NCI-H748 (cell line): ENCODE data around the gene UBASH3B.

Source experiments
- DNase-seq: peaks from one replicate; lab custom pipeline; 2025; ENCODE audit not compliant: unreplicated experiment; lab: John Stamatoyannopoulos, UW

UBASH3B gene

DNA sequence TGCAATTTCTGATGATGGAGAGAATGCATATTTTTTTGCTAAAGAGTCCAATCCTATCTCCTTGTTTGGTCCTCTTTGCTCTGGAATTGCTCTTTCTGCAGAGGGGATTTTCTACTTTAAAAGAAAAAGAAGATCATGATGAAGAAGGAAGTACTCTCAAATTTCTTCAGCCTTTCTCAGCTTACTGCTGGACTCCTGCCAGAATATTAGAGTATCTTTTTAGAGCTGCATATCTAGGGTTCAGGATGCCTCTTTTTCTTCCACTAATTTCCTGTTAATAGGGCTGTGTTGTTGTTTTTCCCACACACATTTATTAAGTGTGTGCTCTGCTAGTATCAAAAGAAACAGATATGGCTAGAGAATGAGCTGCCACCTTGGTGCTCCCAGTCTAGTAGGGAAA lies 18.2 kb downstream of the UBASH3B start:
- no peak for DNase-seq

DNA sequence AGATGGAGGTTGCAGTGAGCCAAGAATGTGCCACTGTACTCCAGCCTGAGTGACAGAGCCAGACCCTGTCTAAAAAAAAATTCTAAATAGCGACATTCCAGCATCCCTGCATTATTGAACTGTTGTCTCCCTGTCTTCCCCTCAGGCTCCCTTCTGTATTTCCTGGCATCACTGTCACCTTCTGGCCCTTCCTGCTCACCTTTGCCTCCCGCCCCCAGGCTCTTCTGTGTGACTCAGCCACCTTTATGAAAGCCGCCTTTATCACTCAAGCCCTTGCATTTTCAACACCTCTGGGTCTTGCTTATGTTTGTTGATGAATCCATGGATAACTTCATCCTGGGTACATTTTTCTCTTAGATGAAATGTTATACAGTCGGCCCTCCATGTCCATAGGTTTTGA lies 21.1 kb downstream of the UBASH3B start:
- DNase-seq, result no peak

DNA sequence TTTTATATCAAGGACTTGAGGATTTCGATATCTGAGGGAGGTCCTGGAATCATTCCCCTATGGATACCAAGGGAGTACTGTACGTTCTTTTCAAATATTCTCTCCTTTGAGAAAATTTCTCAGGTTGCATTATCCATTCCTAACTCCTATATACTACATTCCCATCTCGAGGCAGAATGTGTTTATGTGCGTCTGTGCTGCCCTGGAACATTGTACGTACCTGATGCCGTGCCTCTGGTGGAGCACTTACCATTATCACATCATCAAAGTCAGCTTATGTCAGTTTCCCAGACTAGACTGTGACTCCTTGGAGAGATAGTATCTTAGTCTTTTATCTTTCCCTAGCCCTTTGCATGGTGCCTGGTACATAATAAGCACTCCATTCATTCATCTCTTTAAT lies 21.7 kb downstream of the UBASH3B start:
- DNase-seq, result no peak

DNA sequence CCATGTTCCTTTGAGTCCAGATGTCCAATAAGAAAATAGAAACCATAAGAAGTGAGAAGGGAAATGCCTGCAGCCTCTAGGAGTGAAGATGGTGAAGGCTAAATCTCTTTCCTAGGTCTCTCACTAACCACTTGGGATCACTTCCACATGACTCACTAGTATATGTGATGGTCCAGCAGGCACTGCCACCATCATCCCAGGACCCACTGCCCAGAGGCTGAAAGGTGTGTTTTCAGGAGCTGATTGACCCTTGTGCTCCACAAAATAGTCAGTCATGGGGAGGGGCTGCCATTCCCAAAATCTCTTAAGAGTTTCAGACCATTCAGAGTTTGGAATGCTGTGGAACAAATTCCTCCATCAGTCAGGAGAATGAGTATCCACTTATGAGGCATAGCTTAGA lies 22.9 kb downstream of the UBASH3B start:
- DNase-seq, result no peak

DNA sequence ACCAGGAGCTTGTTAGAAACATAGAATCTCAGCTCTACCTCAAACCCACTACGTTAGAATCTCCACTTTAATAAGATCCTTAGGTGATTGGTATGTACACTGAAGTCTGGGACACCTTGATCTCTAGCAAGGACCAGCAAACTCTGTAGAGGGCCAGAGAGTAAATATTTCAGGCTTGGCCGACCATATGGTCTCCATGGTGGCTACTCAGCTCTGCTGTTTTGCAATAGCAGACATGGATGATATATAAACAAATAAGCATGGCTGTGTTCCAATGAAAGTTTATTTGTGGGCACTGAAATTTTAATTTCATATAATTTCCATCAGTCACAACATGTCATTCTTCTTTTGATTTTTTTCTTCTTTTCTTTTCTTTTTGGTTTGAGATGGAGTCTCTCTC lies 23.9 kb downstream of the UBASH3B start:
- DNase-seq, result no peak

DNA sequence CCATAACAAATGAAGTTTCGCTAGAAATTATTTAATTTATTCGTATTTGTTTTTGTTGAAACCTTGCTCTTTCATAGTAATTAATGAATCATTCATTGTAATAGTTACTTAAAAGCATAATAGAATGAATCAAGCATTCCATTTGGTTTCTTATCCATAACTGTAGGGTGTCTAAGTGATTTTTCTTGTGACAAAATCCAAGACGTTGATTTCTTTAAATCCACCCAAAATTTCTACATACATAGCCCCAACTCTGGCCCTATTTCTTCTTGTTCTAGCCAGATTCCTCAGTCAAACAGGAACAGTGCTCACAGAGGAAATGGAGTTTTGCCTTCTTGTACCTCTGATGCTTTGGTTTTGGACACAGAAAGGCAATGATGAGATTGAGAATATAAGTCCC lies 25.5 kb downstream of the UBASH3B start:
- no peak for DNase-seq

DNA sequence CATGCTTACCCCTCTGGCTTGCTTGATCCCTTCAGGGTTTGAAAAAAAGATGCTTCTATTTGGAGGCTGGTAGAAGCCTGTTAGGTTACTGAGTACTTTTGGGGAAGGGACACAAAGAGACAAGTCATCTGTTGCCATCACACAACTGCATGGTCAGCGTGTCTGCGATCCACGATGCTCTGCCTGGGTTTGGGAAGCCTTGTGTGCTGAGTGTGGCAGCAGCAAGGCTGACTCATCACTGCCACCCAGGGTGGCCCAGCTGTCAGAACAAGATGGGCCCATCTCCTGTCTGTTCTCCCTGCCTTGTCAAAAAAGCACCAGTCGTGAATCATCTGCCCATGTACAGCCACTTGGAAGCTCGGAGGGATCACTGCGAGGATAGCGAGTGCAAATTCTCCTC lies 26.2 kb downstream of the UBASH3B start:
- no peak for DNase-seq

DNA sequence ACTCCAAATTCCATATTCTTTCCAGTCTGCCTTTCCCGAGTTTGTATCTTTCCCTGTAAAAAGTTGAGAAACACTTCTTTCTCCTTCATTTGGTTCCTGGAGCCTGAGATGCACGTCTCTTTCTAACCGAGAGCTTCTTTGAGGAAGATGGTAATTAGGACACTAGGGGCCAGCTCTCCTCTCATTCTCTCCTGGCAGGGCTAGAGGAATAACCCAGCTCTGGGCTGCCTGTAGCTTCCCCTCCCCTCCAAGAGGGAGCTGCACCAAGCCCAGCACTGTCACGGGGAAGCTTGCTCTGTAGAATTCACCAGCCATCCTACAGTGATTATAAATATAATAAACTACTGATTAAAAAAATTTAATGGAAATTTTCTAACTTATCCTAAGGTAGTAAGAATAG lies 26.9 kb downstream of the UBASH3B start:
- no peak for DNase-seq

DNA sequence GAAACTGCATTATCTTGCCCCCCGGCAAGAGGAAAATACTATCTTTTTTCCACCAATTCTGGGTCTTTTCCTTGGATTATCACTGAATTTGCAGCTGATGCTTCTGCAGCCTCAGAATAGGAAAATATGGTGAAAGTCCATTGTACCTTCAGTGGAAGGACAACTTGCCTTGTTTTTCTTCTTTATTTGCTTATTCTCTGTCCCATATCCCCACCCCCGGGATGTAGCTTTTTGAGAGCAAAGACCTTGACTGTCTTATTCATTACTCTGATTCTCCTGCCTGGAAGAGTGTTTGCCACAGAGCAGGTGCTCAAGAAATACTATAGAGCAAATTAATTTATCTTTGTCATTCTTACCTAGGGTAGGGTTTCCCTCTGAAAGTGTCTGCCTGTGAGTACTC lies 29.5 kb downstream of the UBASH3B start:
- no peak for DNase-seq

DNA sequence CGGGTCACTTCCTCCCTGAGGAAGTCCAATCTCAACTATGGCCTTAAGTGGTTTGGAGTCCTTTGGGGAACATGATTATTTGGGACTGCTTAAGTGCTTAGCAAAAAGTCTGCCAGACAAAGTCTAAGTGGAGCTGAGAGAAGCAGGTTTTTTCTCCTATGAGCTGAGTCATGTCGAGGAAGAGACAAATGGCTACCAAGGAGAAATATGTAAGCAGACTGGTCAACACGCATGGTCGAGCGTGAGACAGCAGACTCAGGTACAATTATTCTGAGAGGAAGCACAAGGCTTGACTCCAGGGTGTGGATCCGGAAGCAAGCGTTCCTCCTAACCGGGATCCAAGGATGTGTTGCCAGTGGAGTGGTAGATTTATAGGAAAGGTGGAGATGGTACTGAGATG lies 30.6 kb downstream of the UBASH3B start:
- DNase-seq, result no peak

DNA sequence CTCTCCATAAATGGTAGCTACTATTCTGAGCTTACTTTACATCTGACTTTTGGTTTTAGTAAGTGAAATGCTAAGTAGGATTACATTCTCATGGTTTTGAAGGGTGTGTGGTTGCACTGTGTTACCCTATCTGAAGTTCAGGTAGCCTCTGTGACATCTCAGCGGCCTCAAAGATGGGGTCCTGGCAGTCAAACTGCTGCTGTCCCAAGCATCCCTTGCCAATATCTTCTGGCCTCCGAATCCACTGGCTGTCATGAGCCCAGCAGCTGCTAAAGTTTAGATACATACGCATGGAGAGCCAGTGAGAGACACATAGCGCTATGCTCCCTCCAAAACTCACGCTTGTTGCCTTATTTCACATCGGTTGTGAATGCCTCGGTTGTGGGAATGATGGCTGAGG lies 34.9 kb downstream of the UBASH3B start:
- DNase-seq, result no peak

DNA sequence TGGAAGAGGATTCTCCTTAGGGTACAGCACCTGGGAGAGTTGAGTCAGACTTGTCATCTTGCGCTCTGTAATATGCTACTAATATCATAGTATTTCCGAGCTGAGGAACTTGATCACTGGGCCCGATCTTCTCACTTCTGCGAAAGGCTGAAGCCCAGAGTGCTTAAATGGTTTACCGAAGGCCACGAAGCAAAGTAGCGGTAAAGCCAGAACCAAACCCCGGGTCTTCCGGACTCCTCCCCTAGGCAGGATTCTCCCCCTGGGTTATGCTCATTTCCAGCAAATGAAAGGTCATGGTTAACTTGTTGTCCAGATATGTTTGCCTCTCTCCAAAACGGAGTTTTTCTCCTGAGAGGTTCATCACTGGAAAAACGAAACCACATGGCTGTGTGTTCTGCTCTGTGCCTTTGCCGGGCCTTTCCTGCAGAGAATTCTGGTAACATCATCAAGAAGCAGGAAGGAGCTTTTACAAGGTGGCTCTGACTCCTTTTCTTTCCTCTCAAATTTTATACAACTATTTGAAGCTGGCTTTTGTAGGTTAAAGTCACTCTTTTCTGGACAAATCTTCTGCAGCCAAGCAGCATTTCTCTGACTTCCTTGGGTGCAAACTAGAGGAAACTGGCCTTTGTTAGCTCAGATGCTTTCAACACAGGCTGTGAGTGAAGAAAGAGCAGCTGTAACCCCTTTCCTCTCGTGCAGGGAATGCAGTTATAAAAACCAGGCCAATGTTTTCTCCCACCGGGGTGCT lies 35.5 kb downstream of the UBASH3B start:
- no peak for DNase-seq

DNA sequence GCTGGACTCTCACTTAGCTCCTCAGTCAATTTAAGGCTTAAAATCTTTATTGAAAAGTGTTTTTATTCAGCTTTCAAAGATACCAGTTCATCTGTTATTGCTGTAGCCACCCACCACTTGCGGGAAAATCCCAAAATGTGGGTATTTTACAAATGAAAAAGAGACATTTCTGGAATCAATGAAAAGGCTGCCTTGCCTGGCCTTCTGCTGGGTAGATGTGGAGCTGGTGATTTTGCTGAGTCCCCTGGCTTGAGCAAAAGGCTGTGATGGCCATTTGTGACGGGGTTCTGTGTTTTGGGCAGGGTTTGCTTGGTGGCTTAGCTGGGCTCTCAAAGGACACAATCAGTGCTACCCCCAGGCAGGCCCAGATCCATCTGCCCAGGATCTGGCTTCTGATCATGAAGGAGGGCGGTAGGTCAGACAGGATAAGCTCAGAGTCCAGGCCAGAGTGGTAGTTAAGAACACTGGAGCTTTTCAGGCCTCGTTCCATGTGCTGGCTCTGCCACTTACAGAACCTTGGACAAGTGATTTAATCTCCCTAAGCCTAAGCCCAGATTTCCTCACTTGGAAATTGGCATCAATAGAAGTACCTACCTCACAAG lies 36.1 kb downstream of the UBASH3B start:
- no peak for DNase-seq

DNA sequence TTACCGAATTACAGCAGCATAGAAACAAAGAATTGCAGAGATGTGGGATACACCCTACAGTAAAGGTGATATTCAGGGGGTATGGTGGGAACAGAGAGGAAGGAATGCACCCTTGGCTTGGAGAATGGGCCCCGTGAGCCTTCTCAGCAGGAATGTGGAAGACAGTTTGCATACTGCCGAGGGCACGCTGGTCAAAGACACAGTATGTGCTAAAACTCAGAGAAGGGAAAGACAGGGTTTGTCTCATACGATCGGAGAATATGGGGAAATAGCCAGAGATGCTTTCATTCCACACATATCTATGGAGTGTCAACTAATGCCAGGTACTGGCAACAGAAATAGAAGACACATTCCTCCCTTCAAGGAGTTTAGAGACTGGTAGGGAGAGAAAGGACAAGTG lies 36.9 kb downstream of the UBASH3B start:
- no peak for DNase-seq

DNA sequence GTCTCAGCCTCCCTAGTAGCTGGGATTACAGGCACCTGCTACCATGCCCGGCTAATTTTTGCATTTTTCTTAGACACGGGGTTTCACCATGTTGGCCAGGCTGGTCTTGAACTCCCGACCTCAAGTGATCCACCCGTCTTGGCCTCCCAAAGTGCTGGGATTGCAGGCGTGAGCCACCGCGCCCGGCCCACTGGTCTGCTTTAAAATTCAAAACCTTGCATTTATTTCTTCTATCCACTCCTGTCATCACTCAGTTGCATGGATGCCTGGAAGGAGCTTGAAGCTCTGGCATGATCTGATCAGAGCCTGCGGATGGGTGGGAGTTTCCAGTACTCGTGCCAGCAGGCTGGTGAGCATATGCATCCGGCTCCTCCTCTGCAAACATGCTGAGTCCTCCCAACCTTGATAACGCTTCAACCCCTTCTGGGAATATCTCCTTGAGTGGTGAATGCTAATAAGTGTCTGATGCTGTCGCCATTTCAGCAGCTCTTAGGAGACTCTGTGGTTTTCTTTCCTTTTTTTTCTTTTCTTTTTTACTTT lies 39.6 kb downstream of the UBASH3B start:
- no peak for DNase-seq

DNA sequence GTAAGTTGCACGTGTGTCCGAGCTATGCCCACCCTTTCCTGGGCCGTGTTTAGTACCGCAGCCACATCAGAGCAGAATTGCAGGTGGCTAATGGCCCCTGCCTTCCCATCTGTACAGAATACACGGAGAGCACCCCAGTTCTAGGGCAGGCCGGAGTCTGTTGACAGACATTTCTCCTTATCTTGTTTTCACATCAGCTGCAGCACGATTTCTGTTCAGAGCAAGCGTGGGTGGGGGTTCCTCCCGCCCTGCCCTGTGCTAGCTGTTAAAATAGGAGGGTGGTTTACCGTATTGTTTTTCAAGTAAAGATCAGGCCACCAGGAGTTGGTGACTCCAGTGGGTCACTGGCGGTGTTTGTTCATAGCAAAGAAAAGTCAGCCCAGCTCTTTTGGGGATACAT lies 41.1 kb downstream of the UBASH3B start:
- DNase-seq, result no peak

DNA sequence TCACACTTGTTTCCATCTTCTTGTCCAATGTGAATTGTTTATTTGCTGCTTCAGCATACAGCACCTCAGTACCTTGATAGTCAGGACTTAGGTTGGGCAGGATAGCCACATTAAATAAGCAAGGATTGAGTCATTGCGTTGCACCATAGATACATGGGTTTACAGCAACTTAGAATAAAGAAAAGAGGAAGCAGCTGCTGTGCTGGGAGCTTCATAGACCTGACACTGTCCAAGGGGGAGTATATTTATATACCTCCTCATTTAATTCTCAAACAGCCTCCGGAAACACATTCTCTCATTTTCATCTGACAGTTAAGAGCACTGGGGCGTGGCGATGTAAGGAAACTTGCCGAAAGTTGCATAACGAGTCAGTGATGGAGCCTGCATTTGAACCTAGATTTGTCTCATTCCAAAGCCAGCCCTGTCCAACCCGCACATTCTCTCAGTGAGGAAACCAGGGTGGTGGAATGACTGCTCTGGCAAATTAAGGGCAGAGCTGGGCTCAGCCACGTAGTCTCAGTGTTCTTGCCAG lies 42.2 kb downstream of the UBASH3B start:
- DNase-seq, result no peak

DNA sequence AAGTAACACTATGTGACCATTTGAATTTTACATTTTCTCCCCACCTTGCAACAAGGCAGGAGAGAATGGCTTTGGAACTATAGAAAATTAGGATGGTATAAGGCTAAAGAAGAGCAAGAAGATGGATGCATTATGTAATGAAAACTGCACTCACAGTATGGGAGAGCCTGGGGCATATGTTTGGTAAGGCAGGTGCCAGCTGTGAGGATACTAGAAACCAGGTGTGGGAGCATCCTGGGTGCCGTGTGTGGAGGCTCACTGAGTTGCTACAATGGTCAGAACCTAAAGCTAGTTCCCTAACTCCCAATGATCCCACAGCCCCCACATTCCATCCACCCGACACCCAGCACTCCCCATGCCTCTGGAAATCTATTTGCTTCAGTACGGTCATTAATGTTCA lies 42.9 kb downstream of the UBASH3B start:
- DNase-seq, result no peak

DNA sequence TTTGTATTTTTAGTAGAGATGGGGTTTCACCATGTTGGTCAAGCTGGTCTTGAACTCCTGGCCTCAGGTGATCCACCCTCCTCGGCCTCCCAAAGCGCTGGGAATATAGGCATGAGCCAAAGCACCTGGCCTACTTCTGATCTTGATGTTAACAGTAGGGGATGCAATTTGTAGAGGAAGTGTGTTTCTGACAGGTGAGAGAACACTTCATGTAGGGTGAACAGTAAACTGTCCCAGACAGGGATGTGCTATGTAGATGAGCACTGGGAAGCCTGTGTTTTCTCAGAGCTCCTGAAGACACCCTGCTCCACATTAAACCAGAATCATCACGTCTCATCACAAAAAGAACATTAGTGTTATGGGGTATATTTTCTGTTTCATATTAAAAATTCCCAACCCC lies 45.1 kb downstream of the UBASH3B start:
- DNase-seq, result no peak

DNA sequence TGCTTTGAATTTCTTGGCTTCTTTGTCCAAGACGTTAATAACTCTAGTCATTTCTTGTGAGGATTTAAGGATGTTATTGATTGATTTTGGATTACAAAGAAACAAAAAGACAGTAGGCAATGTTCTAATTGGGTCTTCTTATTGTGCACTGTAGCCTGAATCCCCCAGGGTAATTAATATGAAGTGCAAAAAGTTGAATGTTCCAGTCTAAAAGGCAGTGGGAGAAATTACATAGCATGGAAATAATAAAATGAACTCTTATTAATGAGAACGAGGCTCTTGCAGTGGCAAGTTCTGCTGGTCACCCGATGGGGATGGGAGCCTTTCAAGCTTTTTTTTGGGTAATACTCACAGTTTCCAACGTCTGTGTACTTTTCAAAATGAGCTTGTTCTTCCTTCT lies 45.6 kb downstream of the UBASH3B start:
- no peak for DNase-seq

DNA sequence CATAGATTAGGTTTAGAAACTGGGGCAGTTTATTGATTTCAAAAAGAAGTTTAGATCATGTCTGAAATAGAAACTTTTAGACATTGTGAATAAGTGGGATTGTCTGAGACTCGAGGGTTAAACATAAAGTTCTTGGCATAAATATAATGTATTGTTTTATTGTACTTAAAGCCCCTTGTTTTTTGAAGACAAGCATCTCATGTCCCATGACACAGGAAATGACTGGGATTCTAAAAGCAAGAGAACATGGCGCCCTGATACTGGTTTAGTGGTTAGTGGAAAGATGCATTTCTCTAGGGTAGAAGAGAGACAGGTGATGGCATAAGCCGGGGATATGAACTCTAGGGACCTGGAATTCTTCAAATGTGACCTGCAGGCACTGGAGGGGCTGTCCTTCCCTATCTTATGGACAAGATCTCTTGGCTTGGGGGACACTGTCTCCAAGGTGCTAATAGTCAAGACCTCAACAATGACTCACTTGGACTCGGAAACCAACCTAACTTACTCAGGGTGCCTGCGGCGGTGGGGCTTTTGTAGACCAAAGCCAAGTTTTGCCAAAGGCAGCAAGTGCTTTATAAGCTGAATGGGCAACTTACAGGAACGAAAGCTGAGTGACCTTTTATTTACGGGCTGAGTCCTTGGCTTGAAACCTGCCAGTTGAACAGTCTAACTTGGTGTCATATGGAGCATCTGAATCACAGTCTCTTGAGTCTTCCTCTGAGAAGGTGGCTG lies 48.2 kb downstream of the UBASH3B start:
- no peak for DNase-seq

DNA sequence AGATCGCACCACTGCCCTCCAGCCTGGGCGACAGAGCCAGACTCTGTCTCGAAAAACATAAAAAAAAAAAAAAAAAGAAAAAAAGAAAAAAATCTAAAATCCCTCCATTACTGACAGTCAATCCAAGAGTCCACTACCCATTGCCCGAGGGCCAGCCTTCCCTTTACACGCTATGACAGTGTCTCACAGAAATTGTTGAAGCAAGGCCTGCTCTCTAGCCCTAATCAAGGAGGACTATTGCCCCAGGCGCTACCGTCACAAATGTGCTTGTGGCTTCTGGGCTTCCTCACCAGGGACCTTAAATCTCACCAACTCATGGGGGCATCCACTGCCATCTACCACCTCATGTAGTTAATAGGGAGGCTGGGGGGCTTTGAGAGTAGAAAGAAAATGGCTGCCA lies 49.9 kb downstream of the UBASH3B start:
- no peak for DNase-seq
